ENCODE data around the gene THBS3.
"Not testable (repeated sequence)": the region's sequence is repeated elsewhere in the genome, so short reads cannot be mapped to it uniquely, and the experiment has no call there.

The THBS3 gene

GRCh38 chr1:155235375-155235774 is 27.7 kb upstream of the THBS3 start:
- DNase-seq (ENCODE audit: low read depth in 2 of 2): not testable (repeated sequence)

- not testable (repeated sequence) for DNase-seq (ENCODE audit: low read depth in 2 of 2)
These were observed 25.8 kb upstream of the THBS3 start for GRCh38 chr1:155233502-155233901.

GRCh38 chr1:155232001-155232978 is 24.6 kb upstream of the THBS3 start:
- not testable (repeated sequence) for DNase-seq (ENCODE audit: low read depth in 2 of 2)

GRCh38 chr1:155231302-155231701 is 23.6 kb upstream of the THBS3 start:
- not testable (repeated sequence) for DNase-seq (ENCODE audit: low read depth in 2 of 2)

GRCh38 chr1:155228096-155228427 is 20.4 kb upstream of the THBS3 start:
- no peak for DNase-seq (ENCODE audit: low read depth in 2 of 2)

GRCh38 chr1:155227261-155228095 is 19.8 kb upstream of the THBS3 start:
- peak; percentile 98 to 99 for DNase-seq (ENCODE audit: low read depth in 2 of 2)

GRCh38 chr1:155226910-155227260 is 19.2 kb upstream of the THBS3 start:
- peak; percentile 31 to 32 for DNase-seq (ENCODE audit: low read depth in 2 of 2)

- peak; percentile 64 to 78 for DNase-seq (ENCODE audit: low read depth in 2 of 2)
These were observed 18.7 kb upstream of the THBS3 start for GRCh38 chr1:155226188-155226909.

- not testable (repeated sequence) for DNase-seq (ENCODE audit: low read depth in 2 of 2)
These were observed 17.7 kb upstream of the THBS3 start for GRCh38 chr1:155225404-155225759.

- no peak for DNase-seq (ENCODE audit: low read depth in 2 of 2)
These were observed 15.3 kb upstream of the THBS3 start for GRCh38 chr1:155223047-155223446.

GRCh38 chr1:155220211-155220965 is 12.7 kb upstream of the THBS3 start:
- not testable (repeated sequence) for DNase-seq (ENCODE audit: low read depth in 2 of 2)

- no peak for DNase-seq (ENCODE audit: low read depth in 2 of 2)
These were observed 11.9 kb upstream of the THBS3 start for GRCh38 chr1:155219592-155220031.

- no peak for DNase-seq (ENCODE audit: low read depth in 2 of 2)
These were observed 11.3 kb upstream of the THBS3 start for GRCh38 chr1:155218854-155219591.

GRCh38 chr1:155214702-155215101 is 7.0 kb upstream of the THBS3 start:
- not testable (repeated sequence) for DNase-seq (ENCODE audit: low read depth in 2 of 2)

GRCh38 chr1:155212051-155212440 is 4.3 kb upstream of the THBS3 start:
- DNase-seq (ENCODE audit: low read depth in 2 of 2): not testable (repeated sequence)

GRCh38 chr1:155211381-155212050 is 3.8 kb upstream of the THBS3 start:
- not testable (repeated sequence) for DNase-seq (ENCODE audit: low read depth in 2 of 2)

GRCh38 chr1:155210314-155211104 is 2.8 kb upstream of the THBS3 start:
- DNase-seq (ENCODE audit: low read depth in 2 of 2): no peak

GRCh38 chr1:155209312-155209721 is 1.6 kb upstream of the THBS3 start:
- no peak for DNase-seq (ENCODE audit: low read depth in 2 of 2)

Measured in stimulated activated CD4-positive, alpha-beta T cell treated with anti-CD3 and anti-CD28 coated beads, Interleukin-4, amount 100 ng/mL, for 48 hours (primary cell).